Measurements from ENCODE around the gene ZFAND3.
A peak's percentile ranks its signal among the peaks of the same experiment; 100 is the strongest.

Gene ZFAND3

GRCh38 chr6:38088829-38089228, 269.3 kb downstream of the ZFAND3 start:
- no peak for TF ChIP-seq JUND (IDR thresholded peaks at IDR 0.05; ENCODE audit: low read depth)
- in situ Hi-C loops (cut with HindIII; ENCODE audit: low pct_unique_long_range_greater_than_20kb, low sequenced_read_pairs), result no loop called here
- DNase-seq (ENCODE audit: low read depth in 1 of 2, low spot score in 1 of 2), result no peak

- in situ Hi-C loops (cut with HindIII; ENCODE audit: low pct_unique_long_range_greater_than_20kb, low sequenced_read_pairs), result no loop called here
- DNase-seq (ENCODE audit: low read depth in 1 of 2, low spot score in 1 of 2), result no peak
- no peak for TF ChIP-seq JUND (IDR thresholded peaks at IDR 0.05; ENCODE audit: low read depth)
Observed at GRCh38 chr6:38091613-38092012, 272.1 kb downstream of the ZFAND3 start.

- TF ChIP-seq JUND (IDR thresholded peaks at IDR 0.05; ENCODE audit: low read depth), result no peak
- no peak for DNase-seq (ENCODE audit: low read depth in 1 of 2, low spot score in 1 of 2)
- in situ Hi-C loops (cut with HindIII; ENCODE audit: low pct_unique_long_range_greater_than_20kb, low sequenced_read_pairs), result no loop called here
Observed at GRCh38 chr6:38092465-38092864, 272.9 kb downstream of the ZFAND3 start.

- no peak for TF ChIP-seq JUND (IDR thresholded peaks at IDR 0.05; ENCODE audit: low read depth)
- DNase-seq (ENCODE audit: low read depth in 1 of 2, low spot score in 1 of 2), result no peak
- in situ Hi-C loops (cut with HindIII; ENCODE audit: low pct_unique_long_range_greater_than_20kb, low sequenced_read_pairs), result no loop called here
Observed at GRCh38 chr6:38092964-38093363, 273.4 kb downstream of the ZFAND3 start.

GRCh38 chr6:38095054-38095453, 275.5 kb downstream of the ZFAND3 start:
- in situ Hi-C loops (cut with HindIII; ENCODE audit: low pct_unique_long_range_greater_than_20kb, low sequenced_read_pairs), result no loop called here
- no peak for DNase-seq (ENCODE audit: low read depth in 1 of 2, low spot score in 1 of 2)
- no peak for TF ChIP-seq JUND (IDR thresholded peaks at IDR 0.05; ENCODE audit: low read depth)

- in situ Hi-C loops (cut with HindIII; ENCODE audit: low pct_unique_long_range_greater_than_20kb, low sequenced_read_pairs), result no loop called here
- DNase-seq (ENCODE audit: low read depth in 1 of 2, low spot score in 1 of 2), result no peak
- no peak for TF ChIP-seq JUND (IDR thresholded peaks at IDR 0.05; ENCODE audit: low read depth)
Observed at GRCh38 chr6:38099221-38099620, 279.7 kb downstream of the ZFAND3 start.

GRCh38 chr6:38100380-38100779, 280.9 kb downstream of the ZFAND3 start:
- in situ Hi-C loops (cut with HindIII; ENCODE audit: low pct_unique_long_range_greater_than_20kb, low sequenced_read_pairs), result no loop called here
- no peak for DNase-seq (ENCODE audit: low read depth in 1 of 2, low spot score in 1 of 2)
- no peak for TF ChIP-seq JUND (IDR thresholded peaks at IDR 0.05; ENCODE audit: low read depth)

GRCh38 chr6:38103921-38104320, 284.4 kb downstream of the ZFAND3 start:
- in situ Hi-C loops (cut with HindIII; ENCODE audit: low pct_unique_long_range_greater_than_20kb, low sequenced_read_pairs), result no loop called here
- no peak for TF ChIP-seq JUND (IDR thresholded peaks at IDR 0.05; ENCODE audit: low read depth)
- DNase-seq (ENCODE audit: low read depth in 1 of 2, low spot score in 1 of 2), result peak; percentile 4 to 60

- no peak for TF ChIP-seq JUND (IDR thresholded peaks at IDR 0.05; ENCODE audit: low read depth)
- in situ Hi-C loops (cut with HindIII; ENCODE audit: low pct_unique_long_range_greater_than_20kb, low sequenced_read_pairs), result no loop called here
- no peak for DNase-seq (ENCODE audit: low read depth in 1 of 2, low spot score in 1 of 2)
Observed at GRCh38 chr6:38105066-38105465, 285.5 kb downstream of the ZFAND3 start.

GRCh38 chr6:38107073-38107472, 287.5 kb downstream of the ZFAND3 start:
- in situ Hi-C loops (cut with HindIII; ENCODE audit: low pct_unique_long_range_greater_than_20kb, low sequenced_read_pairs), result no loop called here
- peak in 1 of 2 experiments; percentile 10 for DNase-seq (ENCODE audit: low read depth in 1 of 2, low spot score in 1 of 2)

GRCh38 chr6:38110481-38110971, 291.0 kb downstream of the ZFAND3 start:
- TF ChIP-seq JUND (IDR thresholded peaks at IDR 0.05; ENCODE audit: low read depth), result no peak
- in situ Hi-C loops (cut with HindIII; ENCODE audit: low pct_unique_long_range_greater_than_20kb, low sequenced_read_pairs), result no loop called here
- no peak for DNase-seq (ENCODE audit: low read depth in 1 of 2, low spot score in 1 of 2)

More at GRCh38 chr6:38107073-38107472, 287.5 kb downstream of the ZFAND3 start:
- TF ChIP-seq JUND (IDR thresholded peaks at IDR 0.05; ENCODE audit: low read depth), result no peak

- in situ Hi-C loops (cut with HindIII; ENCODE audit: low pct_unique_long_range_greater_than_20kb, low sequenced_read_pairs), result no loop called here
- TF ChIP-seq JUND (IDR thresholded peaks at IDR 0.05; ENCODE audit: low read depth), result no peak
- DNase-seq (ENCODE audit: low read depth in 1 of 2, low spot score in 1 of 2), result no peak
Observed at GRCh38 chr6:38112181-38112580, 292.7 kb downstream of the ZFAND3 start.

- in situ Hi-C loops (cut with HindIII; ENCODE audit: low pct_unique_long_range_greater_than_20kb, low sequenced_read_pairs), result no loop called here
- no peak for TF ChIP-seq JUND (IDR thresholded peaks at IDR 0.05; ENCODE audit: low read depth)
- DNase-seq (ENCODE audit: low read depth in 1 of 2, low spot score in 1 of 2), result no peak
Observed at GRCh38 chr6:38113825-38114576, 294.5 kb downstream of the ZFAND3 start.

All from T47D (cell line).